ENCODE measurements around the gene TMEM156.
"Not testable (repeated sequence)": the region's sequence is repeated elsewhere in the genome, so short reads cannot be mapped to it uniquely, and the experiment has no call there.

Gene TMEM156

DNA sequence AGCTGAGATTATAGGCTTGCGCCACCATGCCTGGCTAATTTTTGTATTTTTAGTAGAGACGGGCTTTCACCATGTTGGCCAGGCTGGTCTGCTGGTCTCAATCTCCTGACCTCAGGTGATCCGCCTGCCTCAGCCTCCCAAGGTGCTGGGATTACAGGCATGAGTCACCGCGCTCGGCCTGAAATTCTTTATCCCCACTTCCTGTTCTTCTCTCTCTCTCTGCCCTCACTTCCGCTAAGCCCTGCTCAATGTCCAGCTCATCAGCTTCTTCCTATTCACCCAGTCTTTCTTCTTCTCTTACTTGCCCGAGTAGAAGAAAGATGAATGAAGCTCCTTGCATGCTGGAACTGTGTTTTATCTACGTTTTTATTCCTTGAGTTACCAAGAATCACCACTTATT lies 43.9 kb downstream of the TMEM156 start:
- not testable (repeated sequence) for DNase-seq

DNA sequence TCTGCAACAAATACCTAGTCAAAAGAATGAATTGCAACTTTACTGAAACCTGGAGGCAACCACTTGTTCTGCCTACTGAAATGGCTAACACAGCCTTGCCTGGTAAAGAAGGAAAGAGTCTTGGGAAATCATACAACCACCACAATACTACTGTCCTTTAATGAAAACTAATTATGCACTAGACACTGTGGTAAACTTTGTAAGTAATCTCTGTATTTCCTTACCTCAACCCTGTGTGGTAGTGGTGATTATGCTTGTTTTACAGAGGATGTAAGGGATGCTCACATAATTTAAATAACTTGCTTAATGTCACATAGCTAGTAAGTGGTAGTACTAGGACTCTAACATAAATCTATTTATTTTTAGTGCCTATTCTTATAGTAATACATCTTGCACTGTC lies 44.7 kb downstream of the TMEM156 start:
- DNase-seq, result no peak

DNA sequence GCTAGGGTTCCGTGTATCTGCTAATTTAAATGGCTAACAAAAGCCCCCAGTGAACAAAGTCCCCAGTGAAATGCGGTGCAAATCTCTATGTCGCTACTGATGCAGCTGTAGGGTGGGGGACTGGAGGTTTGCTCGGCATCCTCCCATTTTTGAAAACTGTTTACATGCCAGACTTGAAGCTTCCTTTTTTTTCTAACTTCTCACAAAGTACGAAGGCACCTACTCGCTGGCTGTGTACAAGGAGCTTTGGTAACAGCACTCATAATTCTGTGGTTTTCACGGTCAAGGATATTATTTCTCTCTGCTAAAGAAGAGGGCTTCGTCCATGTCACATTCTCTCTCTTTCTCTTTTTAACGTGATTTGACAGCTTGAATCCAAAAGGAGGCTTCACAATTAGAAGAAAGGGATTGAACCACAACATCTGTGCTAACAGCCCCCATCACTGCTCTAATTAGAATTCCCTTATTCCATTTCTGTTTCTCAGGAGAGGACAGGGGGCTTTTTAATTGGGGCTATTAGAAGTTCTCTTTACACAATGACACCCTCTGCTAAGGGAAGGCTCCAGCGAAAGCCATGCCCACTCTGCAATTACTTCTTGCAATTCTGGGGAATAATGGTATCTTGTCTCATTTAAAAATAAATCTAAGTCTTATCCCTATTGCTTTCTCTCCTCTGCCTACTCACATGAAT lies 46.7 kb downstream of the TMEM156 start:
- DNase-seq, result no peak

DNA sequence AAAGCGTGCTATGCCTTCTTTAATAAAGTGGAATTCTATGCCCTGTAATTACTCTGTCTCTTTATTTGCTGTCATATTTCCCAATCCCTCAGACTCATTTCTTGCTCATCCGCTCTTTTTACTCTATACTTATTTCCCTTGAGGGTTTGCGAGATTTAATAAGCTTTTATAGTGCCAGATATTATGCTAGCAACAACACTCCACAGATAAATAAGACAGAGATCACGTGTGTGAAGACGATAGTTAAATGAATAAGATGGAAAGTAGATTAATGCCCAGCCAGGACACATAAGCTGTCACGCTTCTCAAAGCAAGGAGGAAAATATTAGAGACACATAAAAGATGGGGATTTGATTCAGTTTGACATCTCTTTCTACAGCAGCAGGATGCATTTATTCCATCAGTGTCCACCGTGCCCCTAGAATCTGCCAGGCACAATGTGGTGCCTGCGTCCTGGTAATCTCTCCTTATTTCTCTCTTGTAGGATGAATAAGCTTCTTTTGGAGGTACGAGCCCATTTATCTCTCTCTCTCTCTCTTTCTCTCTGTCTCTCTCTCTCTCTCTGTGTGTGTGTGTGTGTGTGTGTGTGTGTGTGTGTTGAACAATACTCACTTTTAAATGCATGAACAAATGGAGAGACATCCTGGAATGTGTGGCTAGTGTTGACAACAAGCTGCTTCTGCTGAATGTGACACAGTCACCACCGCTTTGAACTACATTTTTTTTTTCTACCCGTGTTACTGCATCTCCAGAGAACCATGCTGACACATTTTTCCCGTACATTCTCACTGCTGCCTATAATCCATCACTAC lies 48.2 kb downstream of the TMEM156 start:
- DNase-seq, result no peak

DNA sequence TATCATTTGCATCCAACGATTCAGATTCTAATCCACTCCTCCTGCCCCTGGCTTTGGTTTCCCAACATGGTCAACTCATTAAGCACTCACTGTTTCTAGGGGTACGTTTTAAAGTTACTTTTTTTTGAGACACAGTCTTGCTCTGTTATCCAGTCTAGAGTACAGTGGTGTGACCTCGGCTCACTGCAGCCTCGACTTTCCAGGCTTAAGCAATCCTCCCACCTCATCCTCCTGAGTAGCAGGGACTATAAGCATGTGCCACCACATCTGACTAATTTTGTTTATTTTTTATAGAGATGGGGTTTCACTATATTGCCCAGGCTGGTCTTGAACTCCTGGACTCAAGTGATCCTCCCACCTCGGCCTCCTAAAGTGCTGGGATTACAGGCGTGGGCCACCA lies 48.9 kb downstream of the TMEM156 start:
- DNase-seq, result no peak

DNA sequence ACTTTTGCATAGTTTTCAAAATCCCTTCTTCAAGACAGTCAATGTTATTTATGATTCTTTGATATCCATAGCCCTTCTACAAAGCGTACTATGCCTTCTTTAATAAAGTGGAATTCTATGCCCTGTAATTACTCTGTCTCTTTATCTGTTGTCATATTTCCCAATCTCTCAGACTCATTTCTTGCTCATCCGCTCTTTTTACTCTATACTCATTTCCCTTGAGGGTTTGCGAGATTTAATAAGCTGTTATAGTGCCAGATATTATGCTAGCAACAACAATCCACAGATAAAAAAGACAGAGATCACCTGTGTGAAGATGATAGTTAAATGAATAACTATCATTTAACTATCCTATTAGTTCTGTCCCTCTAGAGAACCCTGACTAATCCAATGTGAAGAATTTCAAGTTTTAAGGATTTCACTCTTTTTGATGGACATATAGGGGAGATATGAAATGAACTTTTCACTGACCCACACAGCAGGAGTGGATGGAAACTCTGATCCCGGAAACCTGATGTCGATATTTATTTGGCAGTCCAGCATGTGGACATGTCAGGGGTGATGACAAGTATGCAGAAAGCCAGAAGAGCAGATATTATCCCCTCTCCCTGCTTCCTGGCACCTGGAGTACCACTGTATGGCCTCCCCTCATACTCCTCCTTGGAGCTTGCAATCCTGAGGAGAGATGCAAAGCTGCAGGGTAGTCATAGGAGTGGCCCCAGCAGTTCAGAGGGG lies 49.7 kb downstream of the TMEM156 start:
- DNase-seq, result no peak

DNA sequence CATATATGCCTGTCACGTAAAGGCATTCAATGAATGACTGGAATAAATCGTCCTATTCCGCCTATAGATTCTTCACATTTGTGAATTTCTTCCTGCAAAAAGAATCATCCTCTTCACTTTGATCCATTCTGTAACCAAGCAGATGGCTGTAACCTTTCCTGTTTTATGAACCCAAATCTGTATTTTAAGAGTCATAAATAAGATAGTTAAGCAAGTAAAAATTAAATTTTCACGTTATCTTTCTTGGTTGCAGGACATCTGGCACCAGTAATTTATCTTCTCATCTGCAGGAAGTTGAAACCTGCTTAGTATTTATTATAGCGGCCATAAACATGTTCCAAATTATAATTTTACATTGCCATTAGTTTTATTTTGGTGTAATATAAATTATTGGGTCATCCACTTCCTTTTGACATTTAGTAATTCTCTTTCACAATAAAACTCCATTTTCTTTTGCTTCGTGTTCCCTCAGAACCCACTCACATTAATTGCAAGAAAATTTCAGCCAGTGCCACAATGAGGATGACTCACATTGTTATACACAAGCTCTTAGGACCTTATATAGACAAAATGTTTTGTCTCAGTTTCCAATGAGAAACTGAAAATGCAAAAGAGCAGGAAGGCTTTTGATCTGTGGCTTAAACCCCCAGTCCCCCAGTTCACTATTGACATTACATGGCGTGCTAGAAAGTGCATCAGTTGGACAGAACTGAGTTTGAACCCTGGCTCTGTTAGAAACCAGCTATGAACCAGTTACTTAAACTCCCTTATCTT lies 51.1 kb downstream of the TMEM156 start:
- no peak for DNase-seq

DNA sequence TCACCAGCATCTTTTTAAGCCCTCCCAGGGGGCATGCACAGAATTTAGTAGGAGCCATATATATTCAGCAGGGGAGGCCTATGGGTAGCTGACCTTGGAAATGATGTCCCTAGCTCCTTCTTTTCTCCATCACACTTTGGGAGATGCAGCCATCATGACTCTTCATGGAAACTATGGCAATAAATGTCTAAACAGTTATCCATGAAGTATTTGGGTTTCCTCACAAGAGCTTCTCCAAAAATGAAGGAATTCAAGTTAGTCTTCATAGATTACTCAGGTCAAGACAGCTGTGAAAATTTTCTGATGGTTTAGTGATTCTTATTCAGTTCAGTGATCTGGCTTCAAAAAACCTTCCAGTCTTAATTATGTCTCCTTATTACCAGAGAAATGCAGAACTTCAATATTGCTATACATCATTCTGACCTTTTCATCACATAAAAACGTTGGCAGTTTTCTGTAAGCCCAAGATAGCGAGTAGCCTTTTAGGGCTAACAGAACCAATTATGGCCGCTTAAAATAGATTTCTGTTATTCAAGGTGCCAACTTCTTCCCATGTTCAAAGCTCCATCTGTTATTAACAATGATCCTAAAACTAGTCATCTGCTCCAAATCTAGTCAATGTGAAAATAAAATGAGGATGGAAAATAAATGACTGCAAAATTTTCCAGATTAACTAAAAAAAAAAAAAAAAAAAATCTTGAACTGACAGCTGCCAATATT lies 52.5 kb downstream of the TMEM156 start:
- no peak for DNase-seq

DNA sequence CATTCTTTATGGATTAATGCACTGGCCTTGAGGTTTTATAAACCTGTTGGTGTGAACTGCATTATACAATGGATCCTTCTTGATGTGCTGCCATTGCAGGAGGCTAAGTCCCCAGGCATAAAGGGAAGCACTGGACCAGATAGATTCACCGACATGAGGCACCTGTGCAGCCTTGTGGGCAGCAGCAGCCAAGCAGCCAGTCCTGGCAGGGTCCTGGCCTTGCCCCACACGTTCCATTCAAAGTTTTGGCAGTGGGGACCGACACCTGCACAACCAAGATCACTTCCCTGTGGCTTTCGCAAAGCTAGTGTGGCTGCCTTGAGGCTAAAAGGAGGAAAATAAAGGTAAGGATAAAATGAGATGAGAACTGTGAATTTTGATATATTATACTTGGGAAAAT lies 53.1 kb downstream of the TMEM156 start:
- DNase-seq, result no peak

DNA sequence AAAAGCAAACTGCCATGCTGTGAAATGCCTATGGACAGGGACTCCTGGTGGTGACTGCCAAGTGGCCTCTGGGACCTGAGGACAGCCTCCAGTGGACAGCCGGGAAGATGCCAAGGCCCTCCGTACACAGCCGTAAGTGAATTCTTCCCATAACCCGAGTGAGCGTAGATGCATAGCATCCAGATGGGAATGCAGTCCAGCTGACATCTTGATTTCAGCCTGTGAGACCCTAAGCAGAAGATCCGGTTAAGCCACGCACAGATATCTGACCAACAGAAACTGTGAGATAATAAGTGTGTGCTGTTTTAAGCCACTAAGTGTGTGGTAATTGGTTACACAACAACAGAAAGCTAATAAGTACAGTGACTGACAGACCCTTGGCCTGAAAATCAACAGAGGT lies 55.9 kb downstream of the TMEM156 start:
- no peak for DNase-seq

DNA sequence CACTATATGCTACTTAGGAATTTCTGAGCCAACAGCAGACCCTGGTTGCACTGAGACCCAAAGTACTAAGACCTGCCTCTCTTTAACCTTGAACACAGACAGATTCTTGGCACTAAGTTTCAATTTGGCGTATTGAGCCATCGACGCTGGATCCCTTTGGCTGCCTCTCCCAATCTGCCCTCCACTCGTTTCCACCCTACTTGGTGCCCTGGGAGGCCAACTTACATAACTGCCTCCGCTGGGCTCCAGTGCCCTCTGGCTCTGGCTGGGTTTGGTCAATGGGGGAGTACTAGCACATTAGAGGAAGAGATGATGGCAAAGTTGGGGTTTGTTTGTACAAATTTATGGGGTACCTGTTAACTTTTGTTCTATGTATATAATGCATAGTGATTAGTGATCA lies 63.5 kb downstream of the TMEM156 start:
- DNase-seq, result no peak

DNA sequence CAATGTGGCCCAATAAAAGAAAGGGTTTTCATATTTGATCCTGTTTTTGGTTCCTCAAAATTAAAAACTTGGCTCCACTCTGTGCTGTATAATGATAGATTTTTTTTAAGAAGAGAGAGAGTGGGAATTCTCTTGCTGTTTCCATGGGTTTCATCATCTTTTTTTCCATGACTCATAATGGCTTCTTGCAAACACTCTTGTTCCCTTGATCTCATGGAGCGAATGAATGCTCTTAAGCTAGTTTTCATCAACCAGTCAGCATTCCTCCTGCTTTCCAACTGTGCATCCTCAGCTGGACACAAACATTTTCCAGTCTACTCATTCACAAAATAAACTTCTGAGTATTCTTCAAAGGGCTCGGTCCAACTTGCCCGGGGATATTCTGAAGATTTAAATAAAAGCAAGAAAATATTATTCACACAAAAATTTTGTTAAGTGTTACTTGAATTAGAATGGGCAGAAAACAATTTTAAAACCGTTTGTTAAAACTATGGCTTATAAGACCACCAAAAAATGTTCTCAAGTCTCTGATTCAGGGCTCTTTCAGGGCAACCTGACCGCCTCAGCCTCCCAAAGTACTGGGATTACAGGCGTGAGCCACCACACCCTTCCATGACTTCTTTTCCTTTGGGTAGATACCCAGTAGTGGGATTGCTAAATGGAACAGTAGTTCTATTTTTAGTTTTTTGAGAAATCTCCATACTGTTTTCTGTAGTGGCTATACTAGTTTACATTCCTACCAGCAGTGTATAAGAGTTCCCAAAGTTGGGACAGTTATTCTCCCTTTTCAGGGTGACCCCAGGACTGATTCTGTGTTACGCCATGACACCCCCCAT lies 64.7 kb downstream of the TMEM156 start:
- no peak for DNase-seq

DNA sequence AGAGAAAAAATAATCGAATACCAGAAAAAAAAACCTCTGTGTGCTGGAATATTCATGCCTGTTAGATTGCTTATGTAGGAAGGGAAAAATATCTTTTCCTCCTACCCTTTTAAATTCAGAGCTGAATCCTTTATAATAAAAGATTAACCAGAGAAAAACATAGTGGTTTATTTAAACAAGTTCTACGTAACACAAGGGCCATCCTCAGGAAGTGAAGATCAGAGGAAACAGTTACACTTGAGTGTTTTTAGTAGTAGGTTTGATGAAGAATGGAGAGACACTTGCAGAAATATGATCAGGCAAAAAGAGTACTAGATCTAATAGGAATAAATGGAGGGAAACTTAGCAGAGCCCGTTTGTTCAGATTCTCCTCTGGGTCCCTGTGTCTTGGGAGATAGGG lies 66.3 kb downstream of the TMEM156 start:
- no peak for DNase-seq

DNA sequence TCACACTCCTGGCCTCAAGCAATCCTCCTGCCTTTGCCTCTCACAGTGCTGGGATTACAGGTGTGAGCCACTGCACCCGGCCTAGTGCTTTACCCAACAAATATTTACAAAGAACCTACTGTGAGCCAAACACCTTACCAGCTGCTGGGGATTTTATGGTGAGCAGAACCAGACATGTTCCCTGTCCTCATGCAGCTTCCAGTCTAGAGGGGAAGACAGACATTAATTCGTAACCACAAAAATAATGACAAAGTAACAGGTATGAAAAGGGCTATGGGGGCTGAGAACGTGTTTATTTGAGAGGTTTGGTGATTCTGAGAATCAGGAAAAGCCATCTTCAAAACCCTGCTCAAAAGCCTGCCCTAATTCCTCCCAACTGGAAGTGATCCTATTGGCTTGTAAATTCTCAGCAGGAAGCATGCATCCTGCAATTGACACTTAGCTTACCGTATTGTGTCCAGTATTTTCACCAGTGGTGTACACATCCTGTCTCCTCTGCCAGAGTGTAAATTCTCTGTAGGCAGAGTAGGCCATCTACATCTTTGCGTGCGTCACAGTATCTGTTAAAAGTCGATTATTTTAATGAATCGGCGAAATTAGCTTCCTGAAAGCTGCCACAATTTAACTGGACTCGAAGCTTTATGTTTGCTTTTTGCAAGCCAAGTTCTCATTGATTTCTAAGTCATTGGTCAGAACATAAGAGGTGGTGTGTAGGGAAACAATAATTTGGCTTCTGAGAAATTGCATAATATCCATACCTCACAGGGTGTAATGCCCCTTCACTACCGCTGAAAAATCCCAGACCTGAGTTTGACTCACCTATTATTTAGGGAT lies 67.0 kb downstream of the TMEM156 start:
- no peak for DNase-seq

DNA sequence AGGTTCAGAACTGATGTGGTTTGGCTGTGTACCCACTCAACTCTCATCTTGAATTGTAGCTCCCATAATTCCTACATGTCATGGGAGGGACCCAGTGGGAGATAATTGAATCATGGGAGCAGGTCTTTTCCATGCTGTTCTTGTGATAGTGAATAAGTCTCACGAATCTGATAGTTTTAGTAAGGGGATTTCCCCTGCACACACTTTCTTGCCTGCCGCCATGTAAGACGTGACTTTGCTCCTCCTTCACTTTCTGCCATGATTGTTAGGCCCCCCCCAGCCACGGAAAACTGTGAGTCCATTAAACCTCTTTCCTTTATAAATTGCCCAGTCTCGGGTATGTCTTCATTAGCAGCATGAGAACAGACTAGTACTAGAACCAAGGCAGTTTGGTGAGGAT lies 73.0 kb downstream of the TMEM156 start:
- not testable (repeated sequence) for DNase-seq

DNA sequence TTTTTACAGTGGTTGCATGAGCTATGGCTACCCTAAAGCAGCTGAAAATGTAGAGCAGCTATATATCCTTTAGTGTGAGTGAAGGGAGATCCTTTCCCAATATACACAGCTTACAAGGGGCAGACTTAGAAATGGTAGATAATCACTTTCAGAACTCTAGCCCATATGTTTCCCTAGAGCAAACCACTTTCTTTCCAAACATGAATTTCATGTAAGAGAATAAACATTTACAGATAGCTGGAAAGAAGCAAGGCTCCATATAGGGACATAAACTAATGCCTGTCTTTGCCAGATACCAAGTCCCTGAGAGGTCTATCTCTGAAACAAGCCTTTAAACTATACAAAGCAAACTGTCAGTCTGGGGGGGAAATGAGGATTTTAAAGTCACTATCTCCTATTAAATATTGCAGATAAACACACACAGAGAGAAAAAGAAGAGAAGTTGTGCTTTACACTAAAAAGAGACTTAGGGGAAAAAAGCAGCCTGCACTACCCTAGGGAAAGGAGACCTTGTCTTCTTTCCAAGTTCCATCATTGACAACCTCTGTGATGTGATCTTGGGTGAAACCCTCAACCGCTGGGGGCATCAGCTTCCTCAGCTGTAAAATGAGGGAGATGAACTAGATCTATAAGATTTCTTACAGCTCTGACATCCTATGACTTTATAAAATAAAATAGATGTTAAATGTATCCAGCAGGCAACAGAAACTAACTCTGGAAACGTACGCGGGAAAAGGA lies 73.6 kb downstream of the TMEM156 start:
- DNase-seq, result no peak

DNA sequence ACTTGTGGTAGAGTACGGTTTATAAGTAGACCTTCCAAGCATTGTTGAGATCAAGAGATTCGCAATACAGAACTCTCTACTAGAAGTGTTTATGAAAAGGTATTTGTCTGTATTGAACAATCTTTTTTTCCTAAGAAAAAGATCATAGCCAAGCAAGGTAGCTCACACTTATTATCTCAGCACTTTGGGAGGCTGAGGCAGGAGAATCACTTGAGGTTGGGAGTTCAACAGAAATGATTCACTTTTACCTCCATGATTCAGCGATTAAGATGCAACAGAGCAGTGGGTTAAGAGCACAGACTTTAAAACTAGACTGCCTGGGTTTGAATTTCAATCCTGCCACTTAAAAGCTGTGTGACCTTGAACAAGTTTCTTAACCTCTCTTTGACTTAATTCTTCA lies 74.3 kb downstream of the TMEM156 start:
- no peak for DNase-seq

DNA sequence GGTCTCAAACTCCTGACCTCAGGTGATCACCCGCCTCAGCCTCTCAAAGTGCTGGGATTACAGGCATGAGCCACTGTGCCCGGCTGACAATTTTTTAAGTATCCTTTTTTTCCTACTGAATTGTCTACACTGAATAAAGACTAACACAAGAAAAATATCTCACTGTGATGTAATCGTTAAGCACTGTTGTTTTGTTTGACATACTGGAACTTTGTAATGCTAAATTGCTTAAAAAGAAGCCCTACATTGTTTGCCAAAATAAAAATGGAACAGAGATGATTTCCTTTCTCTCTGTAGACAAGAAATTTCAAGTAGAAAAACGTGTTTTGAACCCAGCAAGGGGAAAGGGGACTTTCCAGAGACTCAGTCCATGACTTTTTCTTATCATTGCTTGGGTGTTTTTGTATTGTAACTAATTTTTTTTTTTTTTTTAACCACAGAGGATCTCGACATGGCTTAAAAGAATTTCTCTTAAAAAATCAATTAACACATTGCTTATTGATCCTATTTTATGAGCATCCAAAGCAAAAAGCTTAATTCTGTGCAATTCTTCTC lies 74.9 kb downstream of the TMEM156 start:
- no peak for DNase-seq

DNA sequence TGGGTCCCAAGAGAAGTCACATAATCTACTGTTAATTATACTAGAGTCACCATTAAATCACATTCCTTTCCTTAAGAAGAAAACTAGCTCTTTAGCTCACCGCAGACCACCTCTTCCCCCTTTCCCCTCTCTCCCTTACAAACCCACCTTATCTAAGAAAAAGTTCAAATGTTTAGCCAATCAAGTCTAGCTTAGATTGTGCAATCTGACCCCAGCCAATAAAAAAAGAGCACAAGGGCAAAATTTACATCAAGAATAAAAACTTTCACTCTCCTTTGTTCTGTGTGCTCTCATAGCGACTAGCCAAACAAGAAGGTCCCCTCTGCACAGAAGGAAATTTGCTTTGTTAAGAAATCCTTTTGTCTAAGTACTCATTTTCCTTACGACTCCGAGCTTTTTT lies 76.3 kb downstream of the TMEM156 start:
- no peak for DNase-seq

Data from activated T-cell treated with anti-CD3 and anti-CD28 coated beads, Interleukin-2, amount 50 U/mL, for 1 hour (primary cell).